Heart right ventricle (tissue), 16 donors: ENCODE measurements around the gene CCSER1. TPM values are rescaled to one million over a fixed set of nuclear protein-coding genes. Genes with fewer than 3 reads are reported as not detected.

Experiments
- ATAC-seq, 8 donors: fragments of 200-7000 bp; cut with Tn5 transposase; one replicate each; pipeline ENCODE4 v1.9.1; 2020; ENCODE audit warnings: mild to moderate bottlenecking in 8 of 8, moderate library complexity in 8 of 8, moderate number of reproducible peaks in 1 of 8
- DNase-seq, 2 donors: peaks; one replicate each; pipeline ENCODE4 v3.0.0-alpha.2; 2020
- H3K27ac ChIP-seq, 10 donors: fragments of 200-600 bp; sonication (generic) in 2 of 10; one replicate each; pipeline versions ENCODE4 v1.5.0 to v1.8.0; 2020 to 2022; ENCODE audit warnings: mild to moderate bottlenecking in 3 of 10
- H3K27me3 ChIP-seq, 7 donors: fragments of 200-600 bp; one replicate each; pipeline ENCODE4 v1.8.0; 2021 to 2022; ENCODE audit warnings: mild to moderate bottlenecking in 2 of 7
- H3K36me3 ChIP-seq, 9 donors: fragments of 200-600 bp; sonication (generic) in 1 of 9; one replicate each; pipeline versions ENCODE4 v1.5.0 to v1.8.0; 2020 to 2022; ENCODE audit warnings: mild to moderate bottlenecking in 2 of 9
- H3K4me1 ChIP-seq, 9 donors: fragments of 200-600 bp; sonication (generic) in 1 of 9; one replicate each; pipeline versions ENCODE4 v1.5.0 to v1.8.0; 2020 to 2022; ENCODE audit warnings: mild to moderate bottlenecking in 4 of 9
- H3K4me3 ChIP-seq, 10 donors: fragments of 200-600 bp; sonication (generic) in 2 of 10; one replicate each; pipeline versions ENCODE4 v1.5.0 to v1.8.0; 2020 to 2022; ENCODE audit warnings: mild to moderate bottlenecking in 7 of 10, moderate library complexity in 2 of 10
- H3K9me3 ChIP-seq, 11 donors: fragments of 200-600 bp in 10 of 11; sonication (generic) in 2 of 11; one replicate each; pipeline versions ENCODE4 v1.5.0 to v1.8.0; 2013 to 2022; ENCODE audit warnings: mild to moderate bottlenecking in 2 of 11, control low read depth in 1 of 11, moderate library complexity in 1 of 11
- CTCF ChIP-seq, 9 donors: fragments of 200-600 bp; sonication (generic) in 2 of 9; IDR thresholded peaks; one replicate each; pipeline versions ENCODE4 v1.5.0 to v1.8.0; 2021 to 2022; ENCODE audit warnings: antibody characterized with exemption in 9 of 9, mild to moderate bottlenecking in 5 of 9, moderate library complexity in 1 of 9
- WGBS, 2 donors: extraction: QIAGEN DNeasy Blood & Tissue Kit; methylation state at CpG; one replicate each; pipeline ENCODE4 v1.1.7; 2013; ENCODE audit warnings: inconsistent platforms in 1 of 2; 5-methylcytosine and 5-hydroxymethylcytosine counted together
- intact Hi-C, 10 donors: fragments of 100-400 bp; cut with DNase I; formaldehyde crosslinking; loops; one replicate each; pipeline versions ENCODE4 v1.11.1 to v1.14.2; 2022
- polyA plus RNA-seq, 2 donors: library from polyadenylated mRNA; stranded (reverse); fragments of 200-250 nt; gene quantifications; one replicate each; pipeline ENCODE4 v1.2.3, GENCODE V29; 2013
- total RNA-seq, 10 donors: library from RNA; stranded (reverse); fragmentation: NEBNext Ultra II Directional in 3 of 10; extraction: Animal tissue kit (Norgen Biotek cat#: 25700) in 3 of 10; gene quantifications; one replicate each; pipeline versions ENCODE4 v1.2.1 to v1.2.4, GENCODE V29; 2021 to 2023
- donor health status: Arrhythmogenic right ventricular cardiomyopathy.
- donor health status: ischemic (EF 13 %, LVEDD 7.1; RV severe dilation, severe dysfunction).
- donor health status: healthy with polysubstance abuse.
- donor health status: DM: no; HTN: yes; CAD: no.
- donor health status: DM: no; HTN: no; CAD: no.
- donor health status: ischemic (EF 25% LVEDD 6.9; RV normal size, moderate dysfunction).
- donor health status: ischemic (EF 25% LVEDD 5.7; RV mildly dilated, moderate dysfunction).
- donor health status: healthy.
- donor health status: DM: yes; HTN: yes; CAD: no.
- donor health status: Ischemic cardiomyopathy.
- donor health status: ischemic (EF 35%, LVEDD 5.7; RV mildly dilated, moderate dysfunction).
- donor health status: nonischemic (EF 11% LVEDD 7.7; RV severe dilation, severe dysfunction).
- donor health status: DM: yes; HTN: yes; CAD: no.
- donor health status: PGD.
- donor health status: ischemic (EF 29% LVEDD 5.4; RV normal size, mild dysfunction).
- donor health status: nonischemic (EF 23%, LVEDD 6.1; RV moderate dilation, normal function).

CCSER1 gene
- total and polyA plus RNA-seq, 12 donors = 1.5 to 16.4 (median 12.0) TPM

DNA sequence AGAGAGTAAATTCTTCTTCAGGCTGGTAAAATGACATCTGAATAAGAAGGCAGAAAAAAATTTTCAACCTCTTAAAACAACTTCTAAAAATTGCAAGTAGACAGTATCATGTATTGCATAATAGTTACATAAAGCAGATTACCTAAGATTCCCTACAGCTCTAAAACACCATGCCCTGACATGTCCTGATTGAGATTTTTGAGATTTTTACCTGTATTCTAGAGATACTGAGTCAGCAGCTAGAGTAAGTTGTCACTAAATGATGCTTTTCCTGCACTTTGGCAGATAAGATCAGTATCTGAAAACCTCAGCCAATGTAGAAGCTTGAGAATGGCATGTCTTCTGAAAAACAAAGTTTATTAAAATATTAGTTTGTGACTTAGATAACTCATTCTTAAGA lies 713.6 kb downstream of the CCSER1 start:
- DNase-seq (no peak), ATAC-seq (no peak)
- Histone ChIP-seq H3K4me3 (no peak overlapping the region), H3K4me1 (no peaks in the 10 kb centered on the region), H3K9me3 (no peaks in the 10 kb centered on the region), H3K27ac (no peak overlapping the region), H3K36me3 (no peaks in the 10 kb centered on the region), H3K27me3 (no peaks in the 10 kb centered on the region)
- intact Hi-C loops = no loop called here
- TF ChIP-seq CTCF (IDR thresholded peaks at IDR 0.05) = no peak

DNA sequence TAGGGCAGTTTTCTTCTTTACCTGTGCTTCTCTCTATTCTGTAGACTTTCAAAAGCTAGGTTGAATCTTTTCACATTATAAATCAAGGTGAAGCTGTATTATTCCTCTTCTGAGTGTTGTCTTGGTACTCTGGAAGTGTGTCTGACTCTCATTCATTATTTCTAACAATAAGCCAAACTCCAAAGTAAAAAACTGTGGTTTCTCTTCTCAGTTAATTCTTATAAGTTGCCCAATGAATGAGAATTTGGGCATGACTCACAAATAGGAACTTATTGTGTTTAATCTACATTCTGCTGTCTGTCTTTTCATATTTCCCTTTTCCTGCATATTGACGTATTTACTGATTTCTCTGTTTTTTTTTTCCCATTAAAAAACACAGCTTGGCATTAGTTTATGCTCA lies 714.5 kb downstream of the CCSER1 start:
- 61 to 63% methylated on average over 1 of the region's 1 CpG for WGBS, 2 donors
- ATAC-seq = no peak
- no peaks in the 10 kb centered on the region for H3K27me3 ChIP-seq

GRCh38 chr4:90842960-90843359 lies 715.8 kb downstream of the CCSER1 start:
- no peak overlapping the region for H3K4me3 ChIP-seq
- no peak for TF ChIP-seq CTCF (IDR thresholded peaks at IDR 0.05)
- H3K27me3 ChIP-seq = no peaks in the 10 kb centered on the region
- no peaks in the 10 kb centered on the region for H3K36me3 ChIP-seq
- ATAC-seq (no peak), DNase-seq (no peak)
- H3K27ac ChIP-seq = no peak overlapping the region
- intact Hi-C loops = no loop called here
- H3K9me3 ChIP-seq = no peaks in the 10 kb centered on the region
- no peaks in the 10 kb centered on the region for H3K4me1 ChIP-seq
- 82 to 83% methylated on average over 2 of the region's 2 CpGs for WGBS, 2 donors

More for the DNA sequence above, 714.5 kb downstream of the CCSER1 start:
- intact Hi-C loops = no loop called here
- Histone ChIP-seq H3K36me3 (no peaks in the 10 kb centered on the region), H3K4me3 (no peak overlapping the region), H3K9me3 (no peaks in the 10 kb centered on the region), H3K4me1 (no peaks in the 10 kb centered on the region), H3K27ac (no peak overlapping the region)
- no peak for TF ChIP-seq CTCF (IDR thresholded peaks at IDR 0.05)
- no peak for DNase-seq

DNA sequence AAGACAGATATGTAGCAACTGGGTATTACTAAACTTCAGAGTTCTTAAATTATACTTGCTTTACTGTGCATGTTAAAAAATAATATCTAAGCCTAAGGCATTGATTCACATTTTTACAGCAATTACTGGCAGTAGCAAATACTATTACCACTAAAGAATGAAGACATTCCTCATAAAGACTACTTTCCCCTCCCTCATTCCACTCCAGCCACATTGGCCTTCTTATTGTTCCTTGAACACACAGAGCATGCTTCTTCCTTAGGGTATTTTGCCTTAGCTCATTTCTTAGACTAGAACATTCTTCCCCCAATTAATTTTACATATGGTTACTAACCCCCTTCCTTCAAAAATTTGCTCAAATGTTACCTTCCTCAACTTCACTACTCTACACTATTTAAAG lies 717.0 kb downstream of the CCSER1 start:
- no peak for ATAC-seq
- no peak overlapping the region for H3K4me3 ChIP-seq

More for the DNA sequence above, 717.0 kb downstream of the CCSER1 start:
- Histone ChIP-seq H3K9me3 (no peaks in the 10 kb centered on the region), H3K4me1 (no peaks in the 10 kb centered on the region), H3K27me3 (no peaks in the 10 kb centered on the region), H3K36me3 (no peaks in the 10 kb centered on the region), H3K27ac (no peak overlapping the region)
- no peak for DNase-seq
- TF ChIP-seq CTCF (IDR thresholded peaks at IDR 0.05) = no peak
- intact Hi-C loops = no loop called here
